Mesendoderm (in vitro differentiated cells): ENCODE results near the gene TLE1.

Experiments
- DNase-seq: peaks from one replicate; pipeline ENCODE4 v3.0.0; 2013
- H2AK5ac ChIP-seq: 2 replicates; pipeline ENCODE4 v1.6.1; 2013; ENCODE audit warnings: low read length, inconsistent platforms
- H2BK120ac ChIP-seq: 2 replicates; pipeline ENCODE4 v1.6.1; 2013; ENCODE audit warnings: low read depth, mild to moderate bottlenecking, low read length, moderate library complexity, mixed read lengths
- H2BK15ac ChIP-seq: replicated peaks from 2 replicates; pipeline ENCODE4 v1.6.1; 2013; ENCODE audit warnings: low read depth, mild to moderate bottlenecking, moderate library complexity
- H2BK5ac ChIP-seq: 2 replicates; pipeline ENCODE4 v1.6.1; 2013; ENCODE audit warnings: low read length, inconsistent platforms
- H3K18ac ChIP-seq: 2 replicates; pipeline ENCODE4 v1.6.1; 2013; ENCODE audit warnings: mild to moderate bottlenecking, low read length, mixed read lengths
- H3K23ac ChIP-seq: one replicate; pipeline ENCODE4 v1.6.1; 2013; ENCODE audit warnings: low read length
- H3K27ac ChIP-seq: 2 replicates; pipeline ENCODE4 v1.5.1; 2013; ENCODE audit warnings: low read depth, mild to moderate bottlenecking, inconsistent platforms, low read length, moderate library complexity
- H3K27me3 ChIP-seq: 2 replicates; pipeline ENCODE4 v1.6.1; 2013; ENCODE audit warnings: low read length, control low read depth, mild to moderate bottlenecking, inconsistent platforms; ENCODE audit not compliant: insufficient read depth, poor library complexity
- H3K36me3 ChIP-seq: 2 replicates; pipeline ENCODE4 v1.6.1; 2013; ENCODE audit warnings: low read length, inconsistent platforms; ENCODE audit not compliant: control insufficient read depth, insufficient read depth
- H3K4ac ChIP-seq: one replicate; pipeline ENCODE4 v1.6.1; 2013; ENCODE audit warnings: low read depth, mild to moderate bottlenecking, low read length, moderate library complexity
- H3K4me1 ChIP-seq: 2 replicates; pipeline ENCODE4 v1.6.1; 2013; ENCODE audit warnings: low read depth, low read length, inconsistent platforms; ENCODE audit not compliant: control insufficient read depth
- H3K4me2 ChIP-seq: 2 replicates; pipeline ENCODE4 v1.6.1; 2013; ENCODE audit warnings: low read length
- H3K4me3 ChIP-seq: 2 replicates; pipeline ENCODE4 v1.5.1; 2013; ENCODE audit warnings: mild to moderate bottlenecking, low read length
- H3K56ac ChIP-seq: one replicate; pipeline ENCODE4 v1.6.1; 2013; ENCODE audit warnings: low read length
- H3K79me1 ChIP-seq: 2 replicates; pipeline ENCODE4 v1.6.1; 2013; ENCODE audit warnings: low read length, inconsistent platforms
- H3K79me2 ChIP-seq: 2 replicates; pipeline ENCODE4 v1.6.1; 2013; ENCODE audit warnings: mild to moderate bottlenecking, low read length; ENCODE audit not compliant: control insufficient read depth, insufficient read depth
- H3K9ac ChIP-seq: 2 replicates; pipeline ENCODE4 v1.6.1; 2013; ENCODE audit warnings: low read length, inconsistent platforms
- H4K5ac ChIP-seq: one replicate; pipeline ENCODE4 v1.6.1; 2013; ENCODE audit warnings: low read length
- H4K8ac ChIP-seq: one replicate; pipeline ENCODE4 v1.6.1; 2013; ENCODE audit warnings: low read depth, mild to moderate bottlenecking, control low read depth, low read length, moderate library complexity
- WGBS: extraction: QIAGEN DNeasy Blood & Tissue Kit; methylation state at CpG from one replicate; pipeline ENCODE4 v1.1.7; 2013; ENCODE audit warnings: low lambda C conversion rate, missing lambda C conversion rate; ENCODE audit not compliant: insufficient coverage; ENCODE audit errors: extremely low coverage; 5-methylcytosine and 5-hydroxymethylcytosine counted together

The TLE1 gene

GRCh38 chr9:81633952-81634854 is 55.1 kb downstream of the TLE1 start:
- WGBS, result no CpG with 5 or more reads among the region's 18 CpGs
- Histone ChIP-seq H3K4ac (no peak overlapping the region), H3K4me2 (no peak overlapping the region)

GRCh38 chr9:81632599-81632998 is 56.7 kb downstream of the TLE1 start:
- no peak overlapping the region for H3K56ac ChIP-seq
- H3K23ac ChIP-seq, result no peak overlapping the region
- H2BK120ac ChIP-seq, result no peak overlapping the region
- peaks cover 4% of the 10 kb centered on the region for H3K79me1 ChIP-seq
- peaks cover 3% of the 10 kb centered on the region for H3K36me3 ChIP-seq
- H4K8ac ChIP-seq, result no peak overlapping the region
- no CpG with 5 or more reads among the region's 1 CpG for WGBS
- peak; percentile 36 for DNase-seq
- H4K5ac ChIP-seq, result no peak overlapping the region
- H2AK5ac ChIP-seq, result no peak overlapping the region
- no peak overlapping the region for H3K4me2 ChIP-seq
- H3K9ac ChIP-seq, result no peak overlapping the region
- H3K27me3 ChIP-seq, result no peaks in the 10 kb centered on the region
- no peak overlapping the region for H2BK5ac ChIP-seq
- H3K4ac ChIP-seq, result no peak overlapping the region
- H3K4me3 ChIP-seq, result no peak overlapping the region
- H3K18ac ChIP-seq, result no peak overlapping the region
- no peak overlapping the region for H3K27ac ChIP-seq
- H3K4me1 ChIP-seq, result peaks cover 3% of the 10 kb centered on the region
- H3K79me2 ChIP-seq, result peaks cover 1% of the 10 kb centered on the region
- no peak overlapping the region for H2BK15ac ChIP-seq

More at GRCh38 chr9:81633952-81634854, 55.1 kb downstream of the TLE1 start:
- Histone ChIP-seq H2BK5ac (no peak overlapping the region), H2AK5ac (no peak overlapping the region), H3K56ac (no peak overlapping the region), H3K79me2 (peaks cover 7% of the 10 kb centered on the region), H2BK15ac (no peak overlapping the region), H3K27ac (no peak overlapping the region), H4K5ac (no peak overlapping the region), H3K9ac (no peak overlapping the region), H3K27me3 (no peaks in the 10 kb centered on the region), H3K4me3 (no peak overlapping the region), H3K18ac (no peak overlapping the region), H2BK120ac (no peak overlapping the region), H3K36me3 (peaks cover 3% of the 10 kb centered on the region), H4K8ac (no peak overlapping the region), H3K4me1 (no peaks in the 10 kb centered on the region), H3K23ac (no peak overlapping the region), H3K79me1 (peaks cover 7% of the 10 kb centered on the region)
- DNase-seq, result no peak

DNA sequence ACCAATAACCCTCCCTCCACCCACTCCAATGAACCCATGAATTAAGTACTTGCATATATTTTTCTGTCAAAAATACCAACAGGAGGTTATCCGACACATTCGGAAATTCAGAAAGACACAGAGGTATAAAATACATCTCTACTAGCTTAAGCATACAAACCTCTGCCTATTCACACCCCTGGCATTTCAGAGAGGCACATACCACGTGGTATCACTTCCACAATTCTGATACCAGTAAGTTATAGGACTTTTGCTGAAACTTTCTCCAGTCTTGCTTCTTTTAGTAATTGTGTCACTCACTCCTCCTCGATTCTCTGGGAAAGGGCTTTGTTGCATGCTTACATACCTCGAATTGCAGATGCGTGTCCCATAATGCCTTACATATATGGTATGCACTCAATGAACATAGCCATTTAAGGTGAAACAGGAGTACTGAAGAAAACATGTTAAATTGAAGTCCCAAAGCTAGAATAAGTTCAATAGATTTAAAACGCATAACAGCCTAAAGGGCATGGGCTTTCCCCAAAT is 58.1 kb downstream of the TLE1 start:
- H3K4me1 ChIP-seq, result peaks cover 3% of the 10 kb centered on the region
- H3K36me3 ChIP-seq, result peaks cover 3% of the 10 kb centered on the region
- H3K18ac ChIP-seq, result no peak overlapping the region
- peaks cover 3% of the 10 kb centered on the region for H3K79me1 ChIP-seq
- H3K23ac ChIP-seq, result no peak overlapping the region
- no peak overlapping the region for H2BK5ac ChIP-seq
- H2AK5ac ChIP-seq, result no peak overlapping the region
- no peak overlapping the region for H4K8ac ChIP-seq
- no peaks in the 10 kb centered on the region for H3K27me3 ChIP-seq
- no CpG with 5 or more reads among the region's 7 CpGs for WGBS
- H3K4ac ChIP-seq, result no peak overlapping the region
- no peak overlapping the region for H3K56ac ChIP-seq
- DNase-seq, result no peak
- H3K9ac ChIP-seq, result no peak overlapping the region
- no peak overlapping the region for H3K27ac ChIP-seq
- H3K4me2 ChIP-seq, result no peak overlapping the region
- no peak overlapping the region for H4K5ac ChIP-seq
- no peak overlapping the region for H2BK15ac ChIP-seq
- H3K79me2 ChIP-seq, result peaks cover under 1% of the 10 kb centered on the region
- H2BK120ac ChIP-seq, result no peak overlapping the region
- H3K4me3 ChIP-seq, result no peak overlapping the region

GRCh38 chr9:81629440-81629839 is 59.9 kb downstream of the TLE1 start:
- Histone ChIP-seq H3K4me1 (peaks cover 3% of the 10 kb centered on the region), H3K4ac (no peak overlapping the region), H4K8ac (no peak overlapping the region), H3K27ac (no peak overlapping the region), H4K5ac (no peak overlapping the region), H3K56ac (no peak overlapping the region), H3K36me3 (peaks cover 3% of the 10 kb centered on the region), H2BK120ac (no peak overlapping the region), H3K23ac (no peak overlapping the region), H3K79me2 (peaks cover 2% of the 10 kb centered on the region), H2BK15ac (no peak overlapping the region), H3K79me1 (peaks cover 6% of the 10 kb centered on the region), H3K4me2 (no peak overlapping the region), H2BK5ac (no peak overlapping the region), H2AK5ac (no peak overlapping the region), H3K9ac (no peak overlapping the region), H3K4me3 (no peak overlapping the region), H3K18ac (no peak overlapping the region), H3K27me3 (no peaks in the 10 kb centered on the region)
- no CpG with 5 or more reads among the region's 2 CpGs for WGBS
- no peak for DNase-seq

DNA sequence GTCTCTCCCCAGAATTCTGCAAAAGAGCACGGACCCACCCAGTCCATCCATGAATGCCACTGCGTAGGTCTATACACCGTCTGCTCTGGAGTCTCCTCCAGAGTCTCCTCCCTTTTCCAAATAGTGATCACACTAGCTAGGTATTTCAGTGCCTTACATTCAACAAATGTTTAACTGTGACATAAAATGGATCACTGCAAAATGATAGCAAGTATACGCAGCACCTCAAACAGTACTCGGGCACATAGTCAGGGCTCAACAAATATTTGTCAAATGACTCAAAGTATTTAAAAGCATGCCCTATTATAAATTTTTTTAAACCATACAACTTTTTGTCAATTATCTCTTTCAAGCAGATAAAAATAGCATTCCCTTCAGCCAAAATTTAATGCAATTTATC is 60.5 kb downstream of the TLE1 start:
- Histone ChIP-seq H3K27ac (no peak overlapping the region), H3K27me3 (no peaks in the 10 kb centered on the region)
- no CpG with 5 or more reads among the region's 5 CpGs for WGBS

More for the DNA sequence above, 60.5 kb downstream of the TLE1 start:
- Histone ChIP-seq H3K4me2 (no peak overlapping the region), H3K4ac (no peak overlapping the region), H2BK5ac (no peak overlapping the region), H2AK5ac (no peak overlapping the region), H4K5ac (no peak overlapping the region), H3K23ac (no peak overlapping the region), H3K18ac (no peak overlapping the region), H2BK120ac (no peak overlapping the region), H2BK15ac (no peak overlapping the region), H4K8ac (no peak overlapping the region), H3K56ac (no peak overlapping the region), H3K4me1 (peaks cover 3% of the 10 kb centered on the region), H3K4me3 (no peak overlapping the region), H3K9ac (no peak overlapping the region), H3K79me2 (peaks cover 2% of the 10 kb centered on the region), H3K36me3 (peaks cover 3% of the 10 kb centered on the region), H3K79me1 (peaks cover 6% of the 10 kb centered on the region)
- DNase-seq, result no peak
